HEK293 (cell line): Measurements from ENCODE around the gene F2.

Source experiments
- ZNF121 ChIP-seq: fragments of 450-650 bp; formaldehyde crosslinking; IDR thresholded peaks from 2 replicates; pipeline ENCODE4 v1.5.1; 2016; ENCODE audit warnings: missing biosample characterization, missing genetic modification characterization
- ZNF548 ChIP-seq: fragments of 450-650 bp; formaldehyde crosslinking; IDR thresholded peaks from 2 replicates; pipeline ENCODE4 v1.5.1; 2016; ENCODE audit warnings: missing biosample characterization, missing genetic modification characterization
- TF ChIP-seq, protein P1 (sequence below): fragments of 450-650 bp; formaldehyde crosslinking; IDR thresholded peaks from 2 replicates; pipeline ENCODE4 v1.5.1; 2016; ENCODE audit warnings: missing biosample characterization, missing genetic modification characterization

DNA sequence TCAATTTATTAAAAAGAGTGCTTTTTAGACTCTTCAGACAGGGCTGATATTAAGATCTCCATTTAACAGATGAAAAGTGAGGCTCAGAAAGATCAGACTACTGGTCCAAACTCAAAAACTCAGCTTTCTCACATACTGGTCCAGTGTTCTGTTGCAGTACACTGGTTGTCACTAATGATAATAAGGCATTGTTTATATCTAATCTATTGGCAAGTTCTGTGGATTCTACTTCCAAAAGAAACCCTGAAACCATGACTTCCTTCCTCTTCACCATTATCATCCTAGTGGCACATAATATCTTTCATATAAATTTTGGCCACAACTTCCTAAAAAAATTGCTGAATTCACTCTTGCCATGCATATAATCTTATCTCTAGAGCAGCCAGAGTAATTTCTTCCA lies 36.9 kb downstream of the F2 start:
- TF ChIP-seq ZNF121 = no peak
- TF ChIP-seq, protein P1, sequence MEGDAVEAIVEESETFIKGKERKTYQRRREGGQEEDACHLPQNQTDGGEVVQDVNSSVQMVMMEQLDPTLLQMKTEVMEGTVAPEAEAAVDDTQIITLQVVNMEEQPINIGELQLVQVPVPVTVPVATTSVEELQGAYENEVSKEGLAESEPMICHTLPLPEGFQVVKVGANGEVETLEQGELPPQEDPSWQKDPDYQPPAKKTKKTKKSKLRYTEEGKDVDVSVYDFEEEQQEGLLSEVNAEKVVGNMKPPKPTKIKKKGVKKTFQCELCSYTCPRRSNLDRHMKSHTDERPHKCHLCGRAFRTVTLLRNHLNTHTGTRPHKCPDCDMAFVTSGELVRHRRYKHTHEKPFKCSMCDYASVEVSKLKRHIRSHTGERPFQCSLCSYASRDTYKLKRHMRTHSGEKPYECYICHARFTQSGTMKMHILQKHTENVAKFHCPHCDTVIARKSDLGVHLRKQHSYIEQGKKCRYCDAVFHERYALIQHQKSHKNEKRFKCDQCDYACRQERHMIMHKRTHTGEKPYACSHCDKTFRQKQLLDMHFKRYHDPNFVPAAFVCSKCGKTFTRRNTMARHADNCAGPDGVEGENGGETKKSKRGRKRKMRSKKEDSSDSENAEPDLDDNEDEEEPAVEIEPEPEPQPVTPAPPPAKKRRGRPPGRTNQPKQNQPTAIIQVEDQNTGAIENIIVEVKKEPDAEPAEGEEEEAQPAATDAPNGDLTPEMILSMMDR (tag by site-specific recombination) = no peak
- TF ChIP-seq ZNF548 = no peak
